ENCODE measurements around the gene ZFAND2A.

DNA sequence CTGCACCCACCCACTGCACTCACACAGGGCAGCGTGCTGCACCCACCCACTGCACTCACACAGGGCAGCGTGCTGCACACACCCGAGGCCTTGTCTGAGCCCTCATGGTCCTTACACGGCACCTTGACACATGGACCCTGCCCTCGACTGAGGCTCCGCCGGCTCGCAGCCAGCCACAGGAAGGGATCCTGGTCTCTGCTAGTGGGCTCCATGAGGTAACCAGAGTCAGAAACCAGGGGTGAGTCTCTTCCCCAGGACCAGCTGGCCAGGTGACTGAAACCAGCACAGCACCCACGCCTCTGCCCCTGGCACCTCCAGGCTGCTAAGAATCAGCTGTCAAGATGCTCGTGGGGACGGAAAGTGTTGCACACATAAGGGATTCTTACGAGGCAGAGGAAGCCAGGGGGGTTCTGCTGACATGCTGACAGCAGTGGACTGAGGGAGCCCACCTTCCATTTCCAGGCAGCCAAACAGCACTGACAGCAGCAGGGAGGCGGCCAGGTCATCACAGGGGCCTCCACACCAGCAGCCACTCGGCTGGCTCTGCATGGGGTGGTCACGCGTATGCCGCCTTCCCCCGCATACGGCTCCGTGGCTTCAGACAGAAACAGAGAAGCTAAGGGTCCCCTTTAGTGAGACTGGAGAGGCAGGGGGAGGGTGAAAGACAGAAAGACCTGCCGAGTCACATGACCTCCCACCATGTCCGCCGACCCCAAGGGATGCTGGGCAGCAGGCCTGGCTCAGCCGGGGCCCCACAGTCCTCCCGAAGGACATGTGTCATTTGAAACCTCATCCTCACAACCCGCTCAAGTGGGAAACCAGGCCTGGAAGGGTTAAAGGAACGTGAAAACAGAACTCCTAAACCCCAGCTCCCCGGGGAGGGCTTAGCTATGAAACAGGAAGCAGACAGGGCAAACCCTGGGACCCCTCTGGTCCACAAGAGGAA, 37.8 kb downstream of the ZFAND2A start:
- TF ChIP-seq EP300 (IDR thresholded peaks at IDR 0.05) (no peak), JUNB (IDR thresholded peaks at IDR 0.05) (no peak), POLR2A (IDR thresholded peaks at IDR 0.05; ENCODE audit: low read length) (no peak), JUN (IDR thresholded peaks at IDR 0.05) (no peak)
- TF ChIP-seq, protein P1, sequence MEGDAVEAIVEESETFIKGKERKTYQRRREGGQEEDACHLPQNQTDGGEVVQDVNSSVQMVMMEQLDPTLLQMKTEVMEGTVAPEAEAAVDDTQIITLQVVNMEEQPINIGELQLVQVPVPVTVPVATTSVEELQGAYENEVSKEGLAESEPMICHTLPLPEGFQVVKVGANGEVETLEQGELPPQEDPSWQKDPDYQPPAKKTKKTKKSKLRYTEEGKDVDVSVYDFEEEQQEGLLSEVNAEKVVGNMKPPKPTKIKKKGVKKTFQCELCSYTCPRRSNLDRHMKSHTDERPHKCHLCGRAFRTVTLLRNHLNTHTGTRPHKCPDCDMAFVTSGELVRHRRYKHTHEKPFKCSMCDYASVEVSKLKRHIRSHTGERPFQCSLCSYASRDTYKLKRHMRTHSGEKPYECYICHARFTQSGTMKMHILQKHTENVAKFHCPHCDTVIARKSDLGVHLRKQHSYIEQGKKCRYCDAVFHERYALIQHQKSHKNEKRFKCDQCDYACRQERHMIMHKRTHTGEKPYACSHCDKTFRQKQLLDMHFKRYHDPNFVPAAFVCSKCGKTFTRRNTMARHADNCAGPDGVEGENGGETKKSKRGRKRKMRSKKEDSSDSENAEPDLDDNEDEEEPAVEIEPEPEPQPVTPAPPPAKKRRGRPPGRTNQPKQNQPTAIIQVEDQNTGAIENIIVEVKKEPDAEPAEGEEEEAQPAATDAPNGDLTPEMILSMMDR (IDR thresholded peaks at IDR 0.05) = no peak
